ENCODE results near the gene SHROOM2. TPM values are rescaled to one million over a fixed set of nuclear protein-coding genes. Genes with fewer than 3 reads are reported as not detected.
A peak's percentile ranks its signal among the peaks of the same experiment; 100 is the strongest.

SHROOM2 gene
- total RNA-seq, 2 donors from 2014 or later: 14.4 to 15.4 TPM

DNA sequence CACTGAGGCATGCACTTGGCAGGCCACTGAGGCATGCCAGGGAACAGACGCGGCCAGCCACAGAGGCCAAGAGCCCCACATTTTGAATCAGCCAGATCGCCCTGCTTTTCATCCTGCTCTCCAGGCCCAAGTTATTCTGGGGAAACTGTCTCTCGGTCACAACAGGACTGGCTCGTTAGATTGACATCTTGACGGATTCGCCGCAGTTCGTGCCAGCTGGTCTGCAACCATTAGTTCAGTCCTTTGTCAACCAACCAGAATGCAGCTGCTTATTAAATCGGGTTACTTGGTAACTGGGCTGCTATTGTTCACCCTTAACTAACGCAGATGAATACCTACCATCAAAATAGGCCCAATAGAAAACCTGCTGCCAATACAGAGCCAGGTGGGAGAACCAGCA, 197.6 kb downstream of the SHROOM2 start:
- WGBS, 2 experiments (ENCODE audit: insufficient coverage in 1 of 2, insufficient read length in 1 of 2): 92 to 100% methylated on average over 4 to 11 of the region's 11 CpGs
- no peaks in the 10 kb centered on the region for H3K9me3 ChIP-seq (ENCODE audit: control insufficient read depth, low read length)
- H3K9me3 Mint-ChIP-seq: peaks cover 77% of the 10 kb centered on the region
- H3K4me3 Mint-ChIP-seq: no peak overlapping the region
- H3K4me1 Mint-ChIP-seq: peaks cover 7% of the 10 kb centered on the region
- H3K27ac Mint-ChIP-seq: no peak overlapping the region
- TF ChIP-seq, protein P1, sequence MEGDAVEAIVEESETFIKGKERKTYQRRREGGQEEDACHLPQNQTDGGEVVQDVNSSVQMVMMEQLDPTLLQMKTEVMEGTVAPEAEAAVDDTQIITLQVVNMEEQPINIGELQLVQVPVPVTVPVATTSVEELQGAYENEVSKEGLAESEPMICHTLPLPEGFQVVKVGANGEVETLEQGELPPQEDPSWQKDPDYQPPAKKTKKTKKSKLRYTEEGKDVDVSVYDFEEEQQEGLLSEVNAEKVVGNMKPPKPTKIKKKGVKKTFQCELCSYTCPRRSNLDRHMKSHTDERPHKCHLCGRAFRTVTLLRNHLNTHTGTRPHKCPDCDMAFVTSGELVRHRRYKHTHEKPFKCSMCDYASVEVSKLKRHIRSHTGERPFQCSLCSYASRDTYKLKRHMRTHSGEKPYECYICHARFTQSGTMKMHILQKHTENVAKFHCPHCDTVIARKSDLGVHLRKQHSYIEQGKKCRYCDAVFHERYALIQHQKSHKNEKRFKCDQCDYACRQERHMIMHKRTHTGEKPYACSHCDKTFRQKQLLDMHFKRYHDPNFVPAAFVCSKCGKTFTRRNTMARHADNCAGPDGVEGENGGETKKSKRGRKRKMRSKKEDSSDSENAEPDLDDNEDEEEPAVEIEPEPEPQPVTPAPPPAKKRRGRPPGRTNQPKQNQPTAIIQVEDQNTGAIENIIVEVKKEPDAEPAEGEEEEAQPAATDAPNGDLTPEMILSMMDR (conservative IDR thresholded peaks at IDR 0.05): no peak
- no peak overlapping the region for H3K4me3 ChIP-seq (ENCODE audit: low read length)
- H3K27me3 ChIP-seq (ENCODE audit: control insufficient read depth, insufficient read depth, low read length, poor library complexity, severe bottlenecking): no peaks in the 10 kb centered on the region
- no peaks in the 10 kb centered on the region for H3K36me3 ChIP-seq (ENCODE audit: control insufficient read depth, insufficient read depth, low read length)
- no peak overlapping the region for H3K9ac ChIP-seq (ENCODE audit: extremely low read depth, low read length, poor library complexity, severe bottlenecking)
- H3K27me3 Mint-ChIP-seq (ENCODE audit: insufficient read depth): no peaks in the 10 kb centered on the region
- no peak for DNase-seq
- no peaks in the 10 kb centered on the region for H3K4me1 ChIP-seq (ENCODE audit: control insufficient read depth, insufficient read depth, low read length)
- no peaks in the 10 kb centered on the region for H3K36me3 Mint-ChIP-seq (ENCODE audit: low read depth)
- H3K27ac ChIP-seq (ENCODE audit: low read depth, low read length): no peak overlapping the region

DNA sequence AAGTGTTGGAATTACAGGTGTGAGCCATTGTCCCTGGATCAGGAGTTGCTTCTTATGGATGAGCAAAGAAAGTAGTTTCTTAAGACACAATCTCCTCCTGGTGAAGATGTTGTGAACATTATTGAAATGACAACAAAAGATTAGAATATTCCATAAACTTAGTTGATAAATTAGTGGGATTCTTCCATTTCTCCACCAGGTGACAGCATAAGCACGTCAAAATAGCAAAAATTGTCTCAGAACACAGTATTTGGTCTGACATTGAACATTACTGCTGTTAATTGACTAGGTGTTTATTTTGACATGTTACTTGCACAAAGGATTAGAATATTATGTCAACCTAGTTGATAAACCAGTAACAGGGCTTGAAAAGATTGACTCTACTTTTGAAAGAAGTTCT, 202.5 kb downstream of the SHROOM2 start:
- 88% methylated on average over 1 of the region's 1 CpG; no CpG with 5 or more reads in 1 of the 2 experiments for WGBS, 2 experiments (ENCODE audit: insufficient coverage in 1 of 2, insufficient read length in 1 of 2)
- Mint-ChIP-seq H3K27ac (no peak overlapping the region), H3K36me3 (ENCODE audit: low read depth) (no peaks in the 10 kb centered on the region), H3K9me3 (peaks cover 62% of the 10 kb centered on the region), H3K4me3 (no peak overlapping the region), H3K27me3 (ENCODE audit: insufficient read depth) (no peaks in the 10 kb centered on the region), H3K4me1 (no peaks in the 10 kb centered on the region)
- no peak for DNase-seq
- no peaks in the 10 kb centered on the region for H3K9me3 ChIP-seq (ENCODE audit: control insufficient read depth, low read length)
- no peak overlapping the region for H3K4me3 ChIP-seq (ENCODE audit: low read length)
- H3K36me3 ChIP-seq (ENCODE audit: control insufficient read depth, insufficient read depth, low read length): no peaks in the 10 kb centered on the region
- H3K27me3 ChIP-seq (ENCODE audit: control insufficient read depth, insufficient read depth, low read length, poor library complexity, severe bottlenecking): no peaks in the 10 kb centered on the region
- no peaks in the 10 kb centered on the region for H3K4me1 ChIP-seq (ENCODE audit: control insufficient read depth, insufficient read depth, low read length)
- TF ChIP-seq, protein P1 (conservative IDR thresholded peaks at IDR 0.05): peak; percentile 57
- H3K9ac ChIP-seq (ENCODE audit: extremely low read depth, low read length, poor library complexity, severe bottlenecking): no peak overlapping the region
- H3K27ac ChIP-seq (ENCODE audit: low read depth, low read length): no peak overlapping the region

DNA sequence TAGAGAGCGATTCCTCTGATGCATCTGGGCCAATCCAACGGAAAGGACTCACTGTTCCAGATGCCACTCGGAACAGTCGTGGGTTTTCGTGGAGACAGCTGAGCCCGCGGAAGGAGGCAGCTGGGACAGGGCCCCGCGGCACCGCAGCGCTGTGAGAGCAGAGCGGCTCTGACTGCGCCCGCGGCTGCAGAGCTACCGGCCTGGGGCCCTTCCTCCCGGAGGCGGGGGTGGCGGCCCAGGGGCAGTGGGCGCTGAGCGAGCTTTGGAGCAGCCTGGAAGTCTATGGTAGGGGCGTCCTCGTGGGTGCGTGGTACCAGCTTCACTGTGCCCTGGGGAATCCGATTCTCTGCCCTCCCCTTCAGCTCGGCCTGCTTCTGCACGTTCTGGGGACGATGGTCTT, 205.8 kb downstream of the SHROOM2 start:
- H3K36me3 ChIP-seq (ENCODE audit: control insufficient read depth, insufficient read depth, low read length): no peaks in the 10 kb centered on the region
- Mint-ChIP-seq H3K27me3 (ENCODE audit: insufficient read depth) (no peaks in the 10 kb centered on the region), H3K4me3 (no peak overlapping the region), H3K9me3 (peaks cover 54% of the 10 kb centered on the region), H3K4me1 (no peaks in the 10 kb centered on the region), H3K27ac (no peak overlapping the region), H3K36me3 (ENCODE audit: low read depth) (no peaks in the 10 kb centered on the region)
- no peak overlapping the region for H3K27ac ChIP-seq (ENCODE audit: low read depth, low read length)
- no peak for DNase-seq
- H3K4me3 ChIP-seq (ENCODE audit: low read length): no peak overlapping the region
- no peak overlapping the region for H3K9ac ChIP-seq (ENCODE audit: extremely low read depth, low read length, poor library complexity, severe bottlenecking)
- 95 to 97% methylated on average over 7 to 28 of the region's 28 CpGs for WGBS, 2 experiments (ENCODE audit: insufficient coverage in 1 of 2, insufficient read length in 1 of 2)
- no peaks in the 10 kb centered on the region for H3K4me1 ChIP-seq (ENCODE audit: control insufficient read depth, insufficient read depth, low read length)
- peaks cover 11% of the 10 kb centered on the region for H3K9me3 ChIP-seq (ENCODE audit: control insufficient read depth, low read length)
- H3K27me3 ChIP-seq (ENCODE audit: control insufficient read depth, insufficient read depth, low read length, poor library complexity, severe bottlenecking): no peaks in the 10 kb centered on the region
- TF ChIP-seq, protein P1 (conservative IDR thresholded peaks at IDR 0.05): no peak
